SK-N-SH (cell line): ENCODE data around the gene LRP5. TPM values are rescaled to one million over a fixed set of nuclear protein-coding genes. Genes with fewer than 3 reads are reported as not detected.

ENCODE experiments used
- CTCF ChIA-PET: fragments of 300-600, 350-600 bp; formaldehyde crosslinking; extraction: SDS; loops from one replicate; lab custom pipeline; 2021; lab: Yijun Ruan, JAX
- POLR2A ChIA-PET: fragments of 350-600 bp; sonication (Branson Sonifier 250); formaldehyde crosslinking; extraction: SDS; loops from one replicate; lab custom pipeline; 2020; ENCODE audit warnings: antibody characterized with exemption, inconsistent platforms; lab: Yijun Ruan, JAX
- DNase-seq: peaks from one replicate; pipeline ENCODE4 v3.0.0; 2012
- H2AFZ ChIP-seq: fragments of 200-600 bp; sonication (generic); 2 replicates; pipeline ENCODE4 v1.8.1; 2016; ENCODE audit warnings: antibody characterized with exemption, mild to moderate bottlenecking, low read depth
- H3F3A ChIP-seq: fragments of 200-600 bp; sonication (generic); replicated peaks from 2 replicates; pipeline ENCODE3; 2016; ENCODE audit warnings: antibody characterized with exemption, mild to moderate bottlenecking; ENCODE audit not compliant: insufficient read depth
- H3K27ac ChIP-seq, 2 experiments: fragments of 200-500 bp in 1 of 2; fragments of 200-600 bp in 1 of 2; sonication (Bioruptor generic) in 1 of 2; sonication (generic), shearing (Covaris generic) in 1 of 2; 2 replicates each; pipeline versions ENCODE4 v1.5.1 to v1.6.1; 2014 to 2016; ENCODE audit warnings: low read depth in 2 of 2, inconsistent platforms in 1 of 2, low read length in 1 of 2, mild to moderate bottlenecking in 1 of 2, mixed read lengths in 1 of 2
- H3K27me3 ChIP-seq: fragments of 200-600 bp; sonication (generic), shearing (Covaris generic); 2 replicates; pipeline ENCODE4 v1.6.1; 2016; ENCODE audit warnings: mixed run types; ENCODE audit not compliant: insufficient read depth
- H3K36me3 ChIP-seq, 2 experiments: fragments of 200-500 bp in 1 of 2; fragments of 200-600 bp in 1 of 2; sonication (Bioruptor generic) in 1 of 2; sonication (generic) in 1 of 2; replicated peaks in 1 of 2; 2 replicates each; pipeline versions ENCODE3 to v1.5.1; 2014 to 2016; ENCODE audit warnings: low read length in 1 of 2, mild to moderate bottlenecking in 1 of 2; ENCODE audit not compliant: insufficient read depth in 2 of 2, control insufficient read depth in 1 of 2
- H3K4me1 ChIP-seq, 2 experiments: fragments of 200-500 bp in 1 of 2; fragments of 200-600 bp in 1 of 2; sonication (Bioruptor generic) in 1 of 2; sonication (generic), shearing (Covaris generic) in 1 of 2; 2 replicates each; pipeline versions ENCODE4 v1.5.1 to v1.6.1; 2014 to 2016; ENCODE audit warnings: low read depth in 1 of 2, low read length in 1 of 2, mixed run types in 1 of 2; ENCODE audit not compliant: insufficient read depth in 2 of 2, control insufficient read depth in 1 of 2
- H3K4me2 ChIP-seq: fragments of 200-600 bp; sonication (generic), shearing (Covaris generic); 2 replicates; pipeline ENCODE4 v1.6.1; 2017; ENCODE audit warnings: mixed run types
- H3K4me3 ChIP-seq, 2 experiments: fragments of 200-500 bp in 1 of 2; fragments of 200-600 bp in 1 of 2; sonication (Bioruptor generic) in 1 of 2; sonication (generic), shearing (Covaris generic) in 1 of 2; 2 replicates each; pipeline versions ENCODE4 v1.5.1 to v1.8.1; 2014 to 2016; ENCODE audit warnings: low read depth in 2 of 2, inconsistent platforms in 1 of 2, low read length in 1 of 2, mild to moderate bottlenecking in 1 of 2, mixed read lengths in 1 of 2, moderate library complexity in 1 of 2
- H3K79me2 ChIP-seq: fragments of 200-600 bp; sonication (generic); 2 replicates; pipeline ENCODE4 v1.8.1; 2017; ENCODE audit warnings: mild to moderate bottlenecking; ENCODE audit not compliant: insufficient read depth
- H3K9ac ChIP-seq: fragments of 200-600 bp; sonication (generic); 2 replicates; pipeline ENCODE4 v1.6.1; 2017; ENCODE audit warnings: mixed run types
- H3K9me2 ChIP-seq: fragments of 200-600 bp; sonication (generic); 2 replicates; pipeline ENCODE4 v1.6.1; 2017; ENCODE audit warnings: mixed run types
- H3K9me3 ChIP-seq: fragments of 200-600 bp; sonication (generic); 2 replicates; pipeline ENCODE4 v1.6.1; 2017; ENCODE audit warnings: mixed run types, mild to moderate bottlenecking, moderate library complexity
- H4K20me1 ChIP-seq: fragments of 200-600 bp; sonication (generic); 2 replicates; pipeline ENCODE4 v1.6.1; 2017; ENCODE audit warnings: mild to moderate bottlenecking, mixed run types; ENCODE audit not compliant: insufficient read depth
- CHD2 ChIP-seq: fragments of 150-350 bp; IDR thresholded peaks from 2 replicates; pipeline ENCODE4 v1.6.1; 2018; ENCODE audit warnings: low read length; ENCODE audit not compliant: partially characterized antibody
- FOSL2 ChIP-seq: IDR thresholded peaks from 2 replicates; pipeline ENCODE4 v1.4.0; 2012; ENCODE audit warnings: low read depth, mild to moderate bottlenecking, moderate library complexity, borderline replicate concordance
- MXI1 ChIP-seq: IDR thresholded peaks from 2 replicates; pipeline ENCODE4 v1.6.1; 2012; ENCODE audit warnings: mild to moderate bottlenecking, low read depth, low read length, improper control_type of control experiment
- POLR2AphosphoS5 ChIP-seq: IDR thresholded peaks from 2 replicates; pipeline ENCODE4 v1.6.1; 2012; ENCODE audit warnings: low read depth, low read length
- RAD21 ChIP-seq: IDR thresholded peaks from 2 replicates; pipeline ENCODE4 v1.6.1; 2012; ENCODE audit warnings: mild to moderate bottlenecking, low read length
- SIN3A ChIP-seq: IDR thresholded peaks from 2 replicates; pipeline ENCODE4 v1.6.1; 2012; ENCODE audit warnings: low read depth, mild to moderate bottlenecking, low read length, moderate library complexity, borderline replicate concordance
- TCF12 ChIP-seq: IDR thresholded peaks from 2 replicates; pipeline ENCODE4 v1.4.0; 2012
- WGBS: methylation state at CpG from one replicate; pipeline ENCODE4 v1.1.6; 2017; ENCODE audit warnings: low lambda C conversion rate; 5-methylcytosine and 5-hydroxymethylcytosine counted together
- polyA plus RNA-seq, 3 experiments: library from polyadenylated mRNA; depleted of rRNA; stranded (reverse); fragments of >200 nt; gene quantifications; 2 replicates each; pipeline ENCODE4 v1.2.3, GENCODE V29; 2012
- TF ChIP-seq, protein P1 (sequence below): fragments of 200-600 bp; sonication (generic); IDR thresholded peaks from 2 replicates; pipeline ENCODE4 v1.6.1; 2017; ENCODE audit warnings: antibody characterized with exemption, mild to moderate bottlenecking, moderate library complexity
- TF ChIP-seq, protein P2 (sequence below): IDR thresholded peaks from 2 replicates; pipeline ENCODE4 v1.6.1; 2012; ENCODE audit warnings: mild to moderate bottlenecking, low read depth, low read length, moderate library complexity
- TF ChIP-seq, protein P3 (sequence below): IDR thresholded peaks from 2 replicates; pipeline ENCODE4 v1.4.0; 2012; ENCODE audit warnings: low read depth
- TF ChIP-seq, protein P4 (sequence below): fragments of 150-350 bp; IDR thresholded peaks from 2 replicates; pipeline ENCODE4 v1.6.1; 2017; ENCODE audit warnings: antibody characterized with exemption, low read length, low read depth, borderline replicate concordance

Gene LRP5
- polyA plus RNA-seq, 1 of the 3 experiments (the other 2 are of a cell fraction), result 15.0 TPM

DNA sequence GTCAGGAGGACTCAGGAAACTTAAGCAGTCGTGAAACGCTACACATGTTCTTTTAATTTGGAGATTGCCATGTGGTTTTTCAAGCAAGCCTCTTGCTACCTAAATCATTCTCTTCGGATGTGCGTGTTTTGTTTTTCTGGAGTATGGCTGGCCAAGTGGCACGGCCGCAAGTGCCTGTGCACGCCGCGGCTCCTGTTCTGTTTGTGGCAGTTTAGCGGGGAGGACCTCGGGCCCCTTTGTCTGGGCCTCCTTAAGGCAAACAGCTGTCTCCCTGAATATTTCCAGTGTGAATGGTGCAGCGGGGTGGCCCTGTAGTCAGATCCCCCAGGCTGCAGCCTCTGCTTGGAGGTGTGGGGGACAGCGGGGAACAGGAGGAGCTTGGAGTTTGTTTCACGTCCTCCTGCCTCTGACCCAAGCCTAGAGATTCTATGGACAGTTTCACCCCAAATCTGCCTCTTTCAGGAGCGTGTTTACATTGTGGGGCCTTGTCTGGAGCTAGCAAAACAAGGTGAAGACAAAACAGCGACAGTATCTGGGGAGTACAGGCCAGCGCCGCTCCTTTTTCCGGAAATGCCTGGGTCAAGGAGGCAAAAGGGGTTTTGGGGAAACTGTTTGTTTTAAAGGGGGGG, 1.3 kb downstream of the LRP5 start:
- TF ChIP-seq, protein P1, sequence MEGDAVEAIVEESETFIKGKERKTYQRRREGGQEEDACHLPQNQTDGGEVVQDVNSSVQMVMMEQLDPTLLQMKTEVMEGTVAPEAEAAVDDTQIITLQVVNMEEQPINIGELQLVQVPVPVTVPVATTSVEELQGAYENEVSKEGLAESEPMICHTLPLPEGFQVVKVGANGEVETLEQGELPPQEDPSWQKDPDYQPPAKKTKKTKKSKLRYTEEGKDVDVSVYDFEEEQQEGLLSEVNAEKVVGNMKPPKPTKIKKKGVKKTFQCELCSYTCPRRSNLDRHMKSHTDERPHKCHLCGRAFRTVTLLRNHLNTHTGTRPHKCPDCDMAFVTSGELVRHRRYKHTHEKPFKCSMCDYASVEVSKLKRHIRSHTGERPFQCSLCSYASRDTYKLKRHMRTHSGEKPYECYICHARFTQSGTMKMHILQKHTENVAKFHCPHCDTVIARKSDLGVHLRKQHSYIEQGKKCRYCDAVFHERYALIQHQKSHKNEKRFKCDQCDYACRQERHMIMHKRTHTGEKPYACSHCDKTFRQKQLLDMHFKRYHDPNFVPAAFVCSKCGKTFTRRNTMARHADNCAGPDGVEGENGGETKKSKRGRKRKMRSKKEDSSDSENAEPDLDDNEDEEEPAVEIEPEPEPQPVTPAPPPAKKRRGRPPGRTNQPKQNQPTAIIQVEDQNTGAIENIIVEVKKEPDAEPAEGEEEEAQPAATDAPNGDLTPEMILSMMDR, result no peak
- TF ChIP-seq POLR2AphosphoS5 (no peak), SIN3A (0 out of 2 replicates have a peak, but pooled peaks have one; percentile 5), MXI1 (peak; percentile 88)
- TF ChIP-seq, protein P2, sequence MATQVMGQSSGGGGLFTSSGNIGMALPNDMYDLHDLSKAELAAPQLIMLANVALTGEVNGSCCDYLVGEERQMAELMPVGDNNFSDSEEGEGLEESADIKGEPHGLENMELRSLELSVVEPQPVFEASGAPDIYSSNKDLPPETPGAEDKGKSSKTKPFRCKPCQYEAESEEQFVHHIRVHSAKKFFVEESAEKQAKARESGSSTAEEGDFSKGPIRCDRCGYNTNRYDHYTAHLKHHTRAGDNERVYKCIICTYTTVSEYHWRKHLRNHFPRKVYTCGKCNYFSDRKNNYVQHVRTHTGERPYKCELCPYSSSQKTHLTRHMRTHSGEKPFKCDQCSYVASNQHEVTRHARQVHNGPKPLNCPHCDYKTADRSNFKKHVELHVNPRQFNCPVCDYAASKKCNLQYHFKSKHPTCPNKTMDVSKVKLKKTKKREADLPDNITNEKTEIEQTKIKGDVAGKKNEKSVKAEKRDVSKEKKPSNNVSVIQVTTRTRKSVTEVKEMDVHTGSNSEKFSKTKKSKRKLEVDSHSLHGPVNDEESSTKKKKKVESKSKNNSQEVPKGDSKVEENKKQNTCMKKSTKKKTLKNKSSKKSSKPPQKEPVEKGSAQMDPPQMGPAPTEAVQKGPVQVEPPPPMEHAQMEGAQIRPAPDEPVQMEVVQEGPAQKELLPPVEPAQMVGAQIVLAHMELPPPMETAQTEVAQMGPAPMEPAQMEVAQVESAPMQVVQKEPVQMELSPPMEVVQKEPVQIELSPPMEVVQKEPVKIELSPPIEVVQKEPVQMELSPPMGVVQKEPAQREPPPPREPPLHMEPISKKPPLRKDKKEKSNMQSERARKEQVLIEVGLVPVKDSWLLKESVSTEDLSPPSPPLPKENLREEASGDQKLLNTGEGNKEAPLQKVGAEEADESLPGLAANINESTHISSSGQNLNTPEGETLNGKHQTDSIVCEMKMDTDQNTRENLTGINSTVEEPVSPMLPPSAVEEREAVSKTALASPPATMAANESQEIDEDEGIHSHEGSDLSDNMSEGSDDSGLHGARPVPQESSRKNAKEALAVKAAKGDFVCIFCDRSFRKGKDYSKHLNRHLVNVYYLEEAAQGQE, result no peak
- TF ChIP-seq, all 33 proteins: peak for 2
- Histone ChIP-seq H3K4me3 (peak overlapping the region; percentile 67 to 75), H3K4me1 (peaks cover 19 to 31% of the 10 kb centered on the region in 2 experiments; a peak in 2 of 4 replicates), H3K27ac (peak overlapping the region; percentile 63 to 79; a peak in 3 of 4 replicates), H2AFZ (no peak overlapping the region; the same call in 1 of the 2 replicates), H3K9me3 (no peaks in the 10 kb centered on the region), H3K27me3 (no peaks in the 10 kb centered on the region), H4K20me1 (peaks cover 13% of the 10 kb centered on the region), H3K36me3 (no peaks in the 10 kb centered on the region), H3K9me2 (no peaks in the 10 kb centered on the region), H3K79me2 (peaks cover 53% of the 10 kb centered on the region), H3K4me2 (peak overlapping the region; percentile 90), H3K9ac (peak overlapping the region; percentile 61; the same call in 1 of the 2 replicates), H3F3A (peaks cover 22% of the 10 kb centered on the region)
- peak; percentile 60 for DNase-seq
- WGBS, result 2% methylated on average over 19 of the region's 19 CpGs
- ChIA-PET POLR2A (interaction anchor here (1.0 to 2.7 kb wide), 4 partner anchors 14 to 64 kb away, joined by 4 to 15 read pairs (median 4); partner anchors contain the start of gene C11orf24), CTCF (interaction anchor here (0.6 to 2.8 kb wide), 11 partner anchors 9 to 133 kb away, joined by 3 to 24 read pairs (median 4); no protein-coding TSS in a partner anchor)

DNA sequence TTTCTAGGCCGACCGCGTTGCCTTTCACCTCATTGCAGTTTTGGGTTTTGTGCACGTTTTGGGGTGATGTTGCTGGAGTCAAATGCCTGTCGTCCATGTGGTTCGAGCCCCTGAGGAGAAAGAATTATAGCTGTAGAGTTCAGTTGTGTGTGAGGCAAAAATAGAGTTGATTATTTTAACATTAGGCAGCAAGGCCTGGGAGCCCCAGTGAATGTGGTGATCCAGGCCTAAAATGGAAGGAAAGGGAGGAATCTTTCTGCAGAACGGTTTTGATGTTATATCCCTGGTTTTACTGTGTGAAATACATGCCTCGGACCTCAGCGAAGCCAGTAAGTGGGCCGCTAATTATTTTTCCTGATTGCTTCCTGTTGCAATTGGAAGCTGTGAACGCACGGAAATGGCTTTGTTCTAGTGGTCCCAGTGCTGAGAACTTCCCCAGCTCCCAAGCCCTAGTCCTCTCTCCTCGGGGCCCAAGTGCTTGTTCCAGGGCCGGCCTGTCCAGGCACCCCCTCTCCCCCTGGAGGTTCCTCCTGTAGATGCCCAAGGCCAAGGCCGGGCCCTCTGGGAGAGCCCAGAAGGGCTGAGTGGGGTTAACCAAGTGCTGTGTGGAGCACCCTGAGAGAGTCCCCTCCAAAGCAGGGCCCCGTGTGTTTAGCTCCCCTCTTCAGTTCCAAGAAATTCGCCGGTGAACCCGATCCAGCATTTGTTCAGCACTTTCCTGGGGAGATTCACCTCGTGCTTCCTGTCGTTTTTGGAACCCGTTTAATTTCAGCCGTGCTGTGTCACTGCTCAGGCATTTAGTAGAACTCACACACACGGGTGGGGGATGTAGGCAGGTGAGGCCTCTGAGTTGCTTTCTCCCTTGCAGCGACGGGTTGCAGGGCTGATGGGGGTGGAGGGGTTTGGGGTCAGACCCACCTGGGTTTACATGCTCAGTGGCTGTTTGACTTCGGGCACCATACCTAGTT, 2.1 kb downstream of the LRP5 start:
- CTCF ChIA-PET, result interaction anchor here (0.7 to 2.8 kb wide), 13 partner anchors 8 to 133 kb away, joined by 3 to 24 read pairs (median 4); no protein-coding TSS in a partner anchor
- H3F3A ChIP-seq, result peaks cover 22% of the 10 kb centered on the region
- peak; percentile 63 for DNase-seq
- peaks cover 19 to 31% of the 10 kb centered on the region in 2 experiments; a peak in 2 of 4 replicates for H3K4me1 ChIP-seq
- 24% methylated on average over 24 of the region's 27 CpGs for WGBS
- TF ChIP-seq, protein P3, sequence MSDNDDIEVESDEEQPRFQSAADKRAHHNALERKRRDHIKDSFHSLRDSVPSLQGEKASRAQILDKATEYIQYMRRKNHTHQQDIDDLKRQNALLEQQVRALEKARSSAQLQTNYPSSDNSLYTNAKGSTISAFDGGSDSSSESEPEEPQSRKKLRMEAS, result peak; percentile 65
- TF ChIP-seq, protein P1, result peak; percentile 13; the same call in 1 of the 2 replicates
- TF ChIP-seq TCF12 (0 out of 2 replicates have a peak, but pooled peaks have one; percentile 16), SIN3A (no peak), FOSL2 (peak; percentile 11; the same call in 1 of the 2 replicates), RAD21 (no peak), CHD2 (no peak)
- TF ChIP-seq, protein P4, sequence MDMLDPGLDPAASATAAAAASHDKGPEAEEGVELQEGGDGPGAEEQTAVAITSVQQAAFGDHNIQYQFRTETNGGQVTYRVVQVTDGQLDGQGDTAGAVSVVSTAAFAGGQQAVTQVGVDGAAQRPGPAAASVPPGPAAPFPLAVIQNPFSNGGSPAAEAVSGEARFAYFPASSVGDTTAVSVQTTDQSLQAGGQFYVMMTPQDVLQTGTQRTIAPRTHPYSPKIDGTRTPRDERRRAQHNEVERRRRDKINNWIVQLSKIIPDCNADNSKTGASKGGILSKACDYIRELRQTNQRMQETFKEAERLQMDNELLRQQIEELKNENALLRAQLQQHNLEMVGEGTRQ, result no peak
- TF ChIP-seq, all 33 proteins: peak for 4
- peak overlapping the region; percentile 64; the same call in 1 of the 2 replicates for H2AFZ ChIP-seq
- H3K4me3 ChIP-seq, result peak overlapping the region; percentile 67 to 75
- peak overlapping the region; percentile 90 for H3K4me2 ChIP-seq
- no peaks in the 10 kb centered on the region for H3K9me2 ChIP-seq
- H3K27me3 ChIP-seq, result no peaks in the 10 kb centered on the region
- POLR2A ChIA-PET, result interaction anchor here (1.0 to 2.7 kb wide), 5 partner anchors 14 to 63 kb away, joined by 3 to 15 read pairs (median 4); partner anchors contain the start of gene C11orf24
- peaks cover 60% of the 10 kb centered on the region for H3K79me2 ChIP-seq
- H3K9ac ChIP-seq, result peak overlapping the region; percentile 61; the same call in 1 of the 2 replicates
- peaks cover 14% of the 10 kb centered on the region for H4K20me1 ChIP-seq
- H3K27ac ChIP-seq, result peak overlapping the region; percentile 63 to 79
- no peaks in the 10 kb centered on the region for H3K9me3 ChIP-seq
- H3K36me3 ChIP-seq, result no peaks in the 10 kb centered on the region
